SK-N-SH (cell line): ENCODE measurements around the gene PRDM13.

ENCODE experiments used
- CHD2 ChIP-seq: fragments of 150-350 bp; IDR thresholded peaks from 2 replicates; pipeline ENCODE4 v1.6.1; 2018; ENCODE audit warnings: low read length; ENCODE audit not compliant: partially characterized antibody
- CTCF ChIP-seq: fragments of 200-600 bp; sonication (generic); IDR thresholded peaks from 2 replicates; pipeline ENCODE4 v1.6.1; 2017; ENCODE audit warnings: antibody characterized with exemption, mild to moderate bottlenecking, moderate library complexity
- POLR2AphosphoS5 ChIP-seq: IDR thresholded peaks from 2 replicates; pipeline ENCODE4 v1.6.1; 2012; ENCODE audit warnings: low read depth, low read length
- SMC3 ChIP-seq: IDR thresholded peaks from 2 replicates; pipeline ENCODE4 v1.6.1; 2012; ENCODE audit warnings: low read depth, low read length, improper control_type of control experiment
- TAF1 ChIP-seq: IDR thresholded peaks from 2 replicates; pipeline ENCODE4 v1.6.1; 2012; ENCODE audit warnings: low read depth, mild to moderate bottlenecking, low read length, moderate library complexity, borderline replicate concordance
- YY1 ChIP-seq: IDR thresholded peaks from 2 replicates; pipeline ENCODE4 v1.4.0; 2012; ENCODE audit warnings: low read depth, mild to moderate bottlenecking

GRCh38 chr6:99613705-99614429, 7.2 kb downstream of the PRDM13 start:
- TF ChIP-seq CTCF: peak; percentile 6; the same call in 1 of the 2 replicates
- TF ChIP-seq SMC3: no peak
- TF ChIP-seq POLR2AphosphoS5: no peak
- no peak for TF ChIP-seq TAF1
- no peak for TF ChIP-seq CHD2
- no peak for TF ChIP-seq YY1
